NCI-H345 treated with DMSO at 0.1 percent for 48 hours (cell line): Measurements from ENCODE around the gene IFT122.

ENCODE experiments used
- DNase-seq: peaks from one replicate; lab custom pipeline; 2025; ENCODE audit not compliant: unreplicated experiment; lab: John Stamatoyannopoulos, UW

Gene IFT122

DNA sequence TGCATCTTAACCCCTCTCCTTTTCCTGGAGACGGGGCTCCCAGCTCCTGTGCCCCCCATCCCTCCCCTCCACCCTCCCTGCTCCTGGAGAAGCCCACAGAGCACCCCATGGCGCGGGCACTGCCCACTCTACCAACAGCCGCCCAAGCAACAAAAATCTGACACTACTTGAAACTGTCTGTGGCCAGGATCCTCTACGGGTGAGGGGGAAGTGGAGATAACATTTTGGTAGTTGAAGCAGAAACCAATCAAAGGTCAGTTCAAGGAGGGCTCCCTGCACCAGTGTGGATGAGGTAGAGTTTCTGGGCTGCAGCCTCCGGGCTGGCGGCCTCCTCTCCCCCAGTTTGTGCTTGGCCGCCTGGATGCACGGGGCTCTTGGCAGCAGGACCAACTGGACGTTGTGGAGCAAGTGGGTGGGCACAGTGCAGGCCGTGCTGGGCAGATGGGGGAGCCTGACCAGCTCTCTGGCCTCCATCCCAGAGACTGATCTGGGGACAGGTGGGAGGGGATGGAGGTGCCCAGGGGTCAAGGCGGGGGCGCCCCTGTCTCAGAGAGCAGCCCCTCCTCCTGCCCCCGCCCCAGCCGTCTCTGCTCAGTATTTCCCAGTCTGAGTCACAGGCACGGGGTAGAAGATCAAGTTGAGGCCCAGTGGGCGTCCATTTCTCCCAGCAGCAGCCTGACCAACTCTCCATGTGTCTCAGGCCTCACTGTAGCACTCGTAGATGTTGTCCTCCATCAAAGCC is 115.8 kb downstream of the IFT122 start:
- DNase-seq: no peak

DNA sequence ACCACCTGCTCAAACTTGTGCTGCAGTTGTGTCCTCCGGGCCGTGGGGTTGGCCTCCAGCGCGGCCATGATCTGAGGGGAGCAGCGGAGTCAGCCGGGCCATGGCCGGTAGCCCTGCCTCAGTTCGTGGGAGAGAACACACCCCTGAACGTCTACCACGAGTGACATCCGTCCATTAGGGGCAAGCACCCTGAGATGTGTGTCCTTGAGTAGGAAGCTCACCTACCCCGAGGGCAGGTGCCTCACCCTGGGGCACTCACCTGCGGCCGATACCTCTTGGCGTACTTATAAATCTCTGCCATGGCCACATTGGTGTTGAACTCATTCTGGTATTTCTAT is 116.3 kb downstream of the IFT122 start:
- DNase-seq: no peak

DNA sequence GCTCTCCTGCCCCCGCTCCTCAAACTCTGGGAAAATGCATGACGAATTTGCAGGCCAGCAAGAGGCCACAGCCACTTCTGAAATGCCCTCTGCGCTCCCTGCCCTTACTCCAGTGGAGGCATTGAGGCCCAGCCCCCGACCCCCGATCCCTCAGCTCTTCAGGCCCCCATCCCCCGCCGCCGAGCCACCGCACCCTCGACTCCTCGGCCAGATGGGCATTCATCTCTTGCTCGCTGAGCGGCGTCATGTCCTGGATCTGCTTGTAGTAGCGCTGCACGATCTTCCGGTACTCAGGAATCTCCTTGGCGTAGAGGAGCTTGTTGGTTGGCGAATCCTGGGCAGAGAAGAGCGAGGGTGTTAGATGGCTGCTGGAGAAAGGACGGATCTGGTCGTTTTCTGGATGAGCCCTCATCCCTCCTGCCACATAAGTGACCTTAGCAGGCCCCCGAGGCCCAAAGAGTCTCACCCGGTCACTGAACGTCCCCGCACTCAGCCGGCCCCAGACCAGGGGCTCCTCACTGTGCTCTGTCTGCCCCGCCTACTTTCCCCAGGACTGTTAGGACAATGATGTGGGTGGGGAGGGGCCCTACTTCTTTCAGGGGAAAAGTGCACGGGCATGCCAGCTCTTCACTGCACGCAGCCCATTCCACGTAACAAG is 117.0 kb downstream of the IFT122 start:
- no peak for DNase-seq

DNA sequence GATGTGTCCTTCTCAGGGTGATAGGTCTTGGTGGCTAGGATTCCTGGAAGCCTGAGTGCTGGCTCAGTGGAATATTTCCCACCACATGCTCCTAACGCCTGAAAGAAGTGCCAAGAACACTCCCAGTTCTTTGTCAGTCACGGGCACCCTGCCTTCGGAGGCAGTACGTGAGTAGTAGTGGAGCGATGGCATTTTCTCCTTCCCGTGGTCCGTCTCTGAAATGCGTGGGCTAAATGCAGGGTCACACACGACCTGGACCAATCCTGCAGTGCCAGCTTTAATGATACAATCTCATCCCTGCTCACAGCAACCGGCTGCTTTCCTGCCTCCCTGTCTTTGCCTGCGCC is 117.5 kb downstream of the IFT122 start:
- no peak for DNase-seq

DNA sequence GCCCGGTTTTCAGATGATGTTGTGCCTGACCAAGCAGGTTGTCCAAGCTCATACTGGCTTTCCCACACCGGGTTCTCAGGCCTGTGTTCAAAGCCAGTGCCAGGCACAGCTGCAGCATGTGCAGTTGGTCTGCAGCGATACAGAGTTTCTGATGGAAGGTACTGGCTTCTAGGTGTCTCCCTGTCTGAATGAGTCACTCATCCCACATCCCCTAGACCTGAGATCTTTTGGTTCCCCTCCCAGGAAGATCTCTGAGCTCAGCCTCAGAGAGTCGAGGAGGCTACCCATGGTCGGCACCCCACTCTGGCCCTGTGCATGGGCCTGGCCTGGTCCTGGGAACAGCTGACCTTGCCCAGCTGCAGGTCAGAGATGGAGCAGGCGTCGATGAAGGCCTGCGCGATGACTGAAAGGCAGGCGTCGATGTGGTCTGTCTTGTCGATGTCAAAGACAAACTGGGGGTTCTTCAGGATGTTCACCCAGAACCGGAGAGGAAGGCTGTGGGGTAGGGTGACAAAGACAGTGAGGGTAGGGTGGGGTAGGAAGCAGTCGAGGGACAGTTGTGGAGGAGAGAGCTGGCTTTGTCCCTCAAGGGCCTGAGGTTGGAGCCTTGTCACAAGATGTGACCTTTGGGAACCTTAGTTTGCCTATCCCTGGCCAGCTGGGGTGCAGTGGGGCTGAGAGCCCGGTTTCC is 118.2 kb downstream of the IFT122 start:
- DNase-seq: no peak

DNA sequence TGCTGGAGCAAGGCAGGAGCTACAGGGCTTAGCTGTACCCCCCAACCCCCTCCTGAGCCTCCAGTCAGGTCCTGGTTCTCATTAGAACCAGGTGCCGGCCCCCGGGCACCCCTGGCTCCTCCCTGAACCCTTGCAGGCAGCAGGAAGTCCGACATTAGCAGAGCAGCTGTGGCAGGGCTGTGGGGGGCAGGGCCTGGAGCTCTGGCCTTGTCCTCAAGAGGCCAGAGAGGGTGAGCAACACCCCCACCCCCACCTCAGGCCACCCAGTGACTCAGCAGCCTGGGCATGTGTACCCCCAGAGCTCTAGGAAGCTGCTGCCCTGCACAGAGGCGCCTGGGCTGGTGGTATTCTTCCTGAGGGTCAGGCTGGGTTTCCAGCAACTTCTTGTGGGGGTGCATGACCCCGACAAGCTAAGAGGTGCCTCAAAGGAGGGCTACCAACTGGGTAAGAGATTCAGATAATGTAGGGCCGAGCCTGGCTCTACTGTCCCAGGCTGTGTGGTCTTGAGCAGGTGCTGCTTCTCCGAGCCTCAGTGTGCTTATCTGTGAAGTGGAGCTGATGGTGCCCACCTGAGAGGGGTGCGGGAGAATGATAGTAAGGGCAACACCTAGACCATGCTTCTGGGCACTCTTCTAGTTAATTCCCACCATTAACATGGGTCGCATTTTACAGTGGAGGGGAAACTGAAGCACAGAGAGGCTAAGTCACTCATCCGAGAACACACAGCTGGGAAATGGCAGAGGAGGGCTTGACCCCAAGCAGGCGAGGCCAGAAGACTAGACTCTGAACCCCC is 118.9 kb downstream of the IFT122 start:
- DNase-seq: no peak

DNA sequence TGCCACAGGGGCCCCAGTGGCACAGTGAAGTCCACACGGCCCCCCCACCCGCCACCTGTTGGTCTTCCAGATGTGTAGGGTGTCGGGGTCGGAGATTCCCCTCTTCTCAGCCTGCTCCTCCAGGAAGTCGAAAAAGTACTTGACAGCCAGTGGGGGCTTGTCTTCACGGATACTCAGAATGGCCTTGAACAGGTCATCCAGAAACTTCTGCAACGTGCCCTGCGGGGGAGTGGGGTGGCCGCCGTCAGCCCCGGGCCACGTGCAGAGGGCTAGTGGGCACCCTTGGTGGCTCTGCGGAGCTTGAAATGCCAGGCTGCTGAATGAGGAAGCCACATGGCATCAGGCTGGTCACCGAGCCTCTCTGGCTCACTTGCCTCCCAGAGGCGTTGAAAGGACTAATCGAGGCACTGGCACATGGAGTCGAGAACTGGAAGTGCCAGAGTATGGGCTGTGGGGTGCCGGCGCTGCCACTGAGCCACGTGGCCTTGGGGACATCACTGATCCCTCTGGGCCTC is 119.6 kb downstream of the IFT122 start:
- no peak for DNase-seq

DNA sequence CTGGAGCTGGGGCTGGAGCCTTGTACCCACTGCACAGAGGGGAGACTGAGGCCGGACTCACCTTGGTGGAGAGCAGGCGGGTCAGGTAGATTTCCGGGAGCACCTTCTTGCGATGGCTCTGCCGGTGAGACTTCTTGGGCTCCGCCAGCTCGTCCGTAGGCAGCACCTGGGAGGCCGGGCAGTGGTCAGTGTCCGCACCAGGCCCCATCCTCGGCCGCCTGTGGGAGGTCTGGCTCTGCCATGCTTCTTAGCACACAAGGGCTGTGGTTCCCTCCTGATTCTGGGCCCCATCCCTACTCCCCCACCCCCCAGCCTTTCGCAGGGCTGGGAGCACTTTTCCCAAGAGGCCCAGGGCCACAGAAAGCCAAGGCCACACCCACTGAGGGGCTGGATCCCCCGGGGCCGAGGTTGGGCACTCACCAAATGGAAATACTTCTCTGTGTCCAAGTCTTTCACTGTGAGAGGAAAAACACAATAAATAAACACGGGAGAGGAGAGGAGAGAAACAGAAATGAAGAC is 120.3 kb downstream of the IFT122 start:
- DNase-seq: no peak

DNA sequence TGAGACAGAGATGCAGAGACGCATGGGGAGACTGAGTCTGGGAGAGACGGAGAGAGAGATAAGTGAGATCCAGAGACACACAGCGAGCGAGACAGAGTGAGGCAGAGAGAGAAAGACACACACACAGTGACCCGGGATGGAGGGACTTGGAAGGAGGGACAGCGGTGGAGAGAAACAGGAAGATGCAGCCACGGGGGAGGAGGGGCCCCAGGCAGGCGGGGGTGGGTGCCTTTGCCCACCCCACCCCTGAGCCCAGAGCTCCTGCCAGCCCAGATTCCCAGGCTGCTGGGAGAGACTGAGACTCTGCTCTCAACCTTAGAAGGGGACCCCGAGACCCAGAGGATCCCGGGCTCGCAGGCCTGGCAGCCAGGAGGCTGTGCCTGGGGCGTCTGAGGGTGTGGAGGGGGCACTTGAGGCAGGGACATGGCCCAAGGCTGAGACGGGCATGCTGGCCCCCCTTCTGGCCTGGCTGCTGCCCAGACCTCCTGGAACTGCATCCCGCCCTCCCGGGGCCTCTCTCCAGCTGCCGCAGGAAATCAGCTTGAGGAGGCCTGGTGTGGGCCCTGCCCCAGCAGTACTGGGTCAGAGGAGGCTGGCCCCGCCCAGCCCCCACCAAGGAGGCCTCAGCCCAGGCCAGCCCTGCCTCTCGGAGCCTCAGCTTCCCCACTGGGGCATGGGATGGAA is 121.0 kb downstream of the IFT122 start:
- DNase-seq: no peak

DNA sequence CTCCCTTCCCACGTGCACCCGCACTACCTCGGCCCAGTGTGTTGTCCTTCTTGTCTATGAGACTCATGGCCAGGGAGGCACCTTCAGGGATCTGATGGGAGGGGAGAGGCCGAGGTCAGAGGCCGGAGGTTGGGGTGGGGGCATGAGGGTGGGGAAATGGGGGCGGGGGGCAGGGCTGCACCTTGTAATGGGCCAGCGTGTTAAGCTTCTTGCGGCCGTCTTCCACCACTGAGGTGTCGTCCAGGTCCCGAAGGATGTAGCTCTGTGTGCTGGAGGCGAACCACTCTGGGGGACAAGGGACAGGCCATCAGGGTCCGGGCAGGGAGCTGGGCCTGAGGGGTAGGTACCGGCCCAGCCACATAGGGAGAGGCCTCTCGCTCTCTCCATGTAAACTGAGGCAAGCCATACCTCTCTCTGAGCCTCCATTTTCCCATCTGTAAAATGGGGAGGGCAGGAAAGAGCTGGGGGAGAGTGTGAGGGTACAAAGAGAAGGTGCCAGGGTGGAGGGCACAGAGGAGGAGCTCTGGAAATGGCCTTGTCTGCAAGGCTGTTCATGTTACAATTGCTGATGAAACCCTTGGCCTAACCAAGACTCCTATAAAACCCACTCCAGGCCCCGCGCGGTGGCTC is 121.7 kb downstream of the IFT122 start:
- DNase-seq: no peak

DNA sequence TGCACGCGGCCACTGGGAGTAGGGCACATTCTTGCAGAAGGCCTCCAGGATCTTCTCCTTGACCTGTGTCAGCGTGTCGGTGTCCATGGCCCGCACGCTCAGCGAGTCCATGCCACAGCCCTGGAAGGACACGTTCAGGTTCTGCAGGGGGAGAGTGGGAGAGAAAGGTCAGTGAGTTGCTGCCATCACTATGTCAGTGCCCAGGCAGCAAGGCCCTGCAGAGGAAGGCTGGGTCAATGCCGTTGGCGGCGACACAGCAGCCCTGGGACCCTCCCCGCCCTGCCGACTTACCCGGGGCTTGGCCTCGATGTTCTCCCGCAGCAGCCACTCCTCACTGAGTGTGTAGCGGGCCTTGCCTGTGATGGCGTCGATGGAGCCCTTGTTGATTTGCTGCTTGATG is 122.8 kb downstream of the IFT122 start:
- DNase-seq: no peak

DNA sequence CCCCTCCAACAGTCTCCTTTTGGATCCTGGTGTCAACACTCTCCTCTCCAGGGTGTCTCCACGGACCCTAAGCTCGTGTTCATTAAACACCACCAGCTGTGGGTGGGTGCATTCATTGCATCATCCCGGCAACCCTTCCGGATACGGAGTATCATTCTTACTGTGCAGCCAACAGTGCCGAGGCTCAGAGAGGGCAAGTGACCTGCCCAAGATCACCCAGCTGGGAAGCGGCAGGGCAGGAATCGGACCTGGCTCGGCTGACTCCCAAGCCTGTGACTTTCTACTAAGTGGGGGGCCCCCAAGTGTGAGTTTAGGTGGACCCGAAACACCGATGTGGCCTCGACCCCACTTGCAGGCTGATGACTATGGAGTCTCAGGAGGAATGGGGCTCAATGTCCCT is 123.3 kb downstream of the IFT122 start:
- DNase-seq: no peak

DNA sequence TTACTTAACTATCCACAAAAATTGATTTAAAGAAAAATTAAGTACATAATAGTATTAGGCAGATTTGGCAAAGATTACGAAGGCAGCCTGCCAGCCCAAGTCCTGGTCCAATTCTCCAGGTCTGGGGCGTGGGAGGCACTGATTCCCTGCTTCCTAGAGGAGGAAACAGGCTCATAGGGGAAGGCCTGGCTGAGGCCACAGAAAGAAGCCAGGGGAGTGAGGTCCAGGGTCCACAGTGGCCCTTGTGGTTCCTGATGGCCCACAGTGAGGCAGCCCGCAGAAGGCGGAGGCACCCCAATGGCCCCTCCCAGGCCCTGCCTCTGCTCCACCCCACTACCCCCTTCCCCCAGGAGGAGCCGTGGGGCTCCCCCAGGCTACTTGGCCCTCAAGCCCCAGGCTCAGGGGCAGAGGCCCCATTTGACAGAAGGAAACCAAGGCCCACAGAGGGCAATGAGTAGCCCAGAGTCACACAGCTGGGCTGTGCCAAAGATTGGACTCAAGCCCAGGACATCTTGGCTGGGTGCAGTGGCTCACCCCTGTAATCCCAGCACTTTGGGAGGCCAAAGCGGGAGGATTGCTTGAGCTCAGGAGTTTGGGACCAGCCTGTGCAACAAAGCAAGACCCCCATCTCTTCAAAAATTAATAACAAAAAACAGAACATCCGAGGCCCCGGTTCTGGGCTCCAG is 124.0 kb downstream of the IFT122 start:
- no peak for DNase-seq

DNA sequence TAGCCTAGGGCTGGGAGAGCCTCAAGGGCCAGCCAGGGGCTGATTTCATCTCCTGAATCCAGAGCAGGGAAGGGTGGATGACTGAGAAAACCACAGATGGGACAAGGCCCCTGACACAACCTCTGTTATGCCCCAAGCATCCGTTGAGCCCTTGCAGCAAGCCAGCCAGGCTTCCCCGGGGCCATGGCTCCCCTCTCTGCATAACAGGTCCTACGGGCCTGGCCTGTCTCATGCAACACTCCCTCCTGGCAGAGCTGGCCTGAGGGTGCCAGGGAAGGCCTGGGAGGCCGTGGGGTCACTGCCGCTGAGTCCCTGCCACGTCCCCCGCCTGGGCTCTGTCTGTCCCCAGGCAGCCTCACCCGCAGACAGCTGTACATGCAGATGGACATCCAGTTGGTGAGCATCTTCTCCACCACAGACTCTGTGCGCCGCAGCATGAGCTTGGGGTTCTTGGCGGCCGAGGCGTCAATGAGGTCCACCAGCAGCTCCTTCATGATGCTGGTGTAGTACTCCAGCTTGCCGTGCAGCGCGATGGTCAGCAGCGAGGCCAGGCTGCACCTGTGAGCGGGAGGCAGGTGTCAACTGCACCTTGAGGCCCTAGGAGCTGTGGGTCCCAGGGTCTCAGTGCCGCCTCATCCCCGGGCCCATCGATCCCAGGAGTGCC is 125.1 kb downstream of the IFT122 start:
- DNase-seq: no peak

DNA sequence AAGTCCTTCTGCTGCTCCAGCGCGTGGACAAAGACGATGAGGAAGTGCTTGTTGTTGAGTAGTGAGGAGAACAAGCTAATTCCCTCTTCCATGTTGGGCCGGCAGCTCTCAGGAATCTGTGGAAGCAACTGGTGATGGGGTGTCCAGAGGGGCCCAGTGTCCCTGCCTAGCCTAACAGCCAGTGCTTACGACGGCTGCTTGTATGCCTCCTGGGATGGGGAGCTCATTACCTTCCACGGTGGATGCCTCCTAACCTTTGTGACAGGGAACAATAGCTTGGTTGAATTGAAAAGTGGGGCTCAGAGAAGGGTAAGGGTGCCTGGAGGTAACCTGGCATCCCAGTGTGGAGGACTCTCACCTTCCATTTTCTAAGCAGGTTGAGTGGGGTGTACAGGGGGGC is 125.9 kb downstream of the IFT122 start:
- DNase-seq: no peak

DNA sequence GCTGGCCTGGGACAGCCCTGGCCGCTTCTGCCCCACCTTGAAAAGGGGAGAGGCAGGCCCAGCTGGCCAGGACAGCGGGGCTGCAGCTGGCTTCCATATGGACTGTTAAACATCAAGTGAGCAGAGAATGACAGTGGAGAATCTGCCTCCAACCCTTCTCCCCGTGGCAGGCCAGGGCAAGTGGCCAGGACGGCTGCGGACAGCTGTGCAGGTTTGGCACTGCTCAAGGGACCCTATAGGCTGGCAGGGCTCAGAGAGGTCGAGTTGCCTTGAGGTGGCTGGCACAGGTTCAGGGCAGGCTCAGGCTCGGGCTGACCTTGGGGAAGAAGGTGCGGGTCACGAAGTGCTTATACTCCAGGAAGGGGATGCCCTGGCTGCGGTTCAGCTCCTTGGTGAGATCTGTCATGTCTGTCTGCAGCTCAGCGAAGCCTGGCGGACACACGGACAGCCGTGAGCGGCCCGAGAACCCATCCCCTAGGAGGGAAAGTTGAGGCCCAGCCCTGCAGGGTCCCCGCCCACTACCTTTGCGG is 127.2 kb downstream of the IFT122 start:
- DNase-seq: no peak

DNA sequence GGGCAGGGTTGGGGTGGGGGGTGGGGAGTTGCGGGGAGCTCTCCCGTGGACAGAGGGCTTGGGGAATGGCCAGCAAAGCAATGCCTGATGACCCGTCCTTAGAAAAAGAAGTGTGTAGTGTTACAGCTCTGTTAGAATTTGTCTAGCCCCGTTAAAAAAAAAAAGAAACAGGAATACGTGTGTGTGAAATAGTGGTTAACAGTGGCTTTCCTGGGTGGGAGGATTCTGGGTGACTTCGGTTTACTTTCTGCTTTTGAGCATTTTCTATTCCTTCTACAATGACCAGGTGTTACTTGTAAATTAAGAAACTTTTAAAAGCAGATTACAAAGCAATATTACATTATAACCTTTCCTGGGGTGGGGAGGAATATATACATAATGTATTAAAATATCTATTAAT is 127.9 kb downstream of the IFT122 start:
- no peak for DNase-seq

DNA sequence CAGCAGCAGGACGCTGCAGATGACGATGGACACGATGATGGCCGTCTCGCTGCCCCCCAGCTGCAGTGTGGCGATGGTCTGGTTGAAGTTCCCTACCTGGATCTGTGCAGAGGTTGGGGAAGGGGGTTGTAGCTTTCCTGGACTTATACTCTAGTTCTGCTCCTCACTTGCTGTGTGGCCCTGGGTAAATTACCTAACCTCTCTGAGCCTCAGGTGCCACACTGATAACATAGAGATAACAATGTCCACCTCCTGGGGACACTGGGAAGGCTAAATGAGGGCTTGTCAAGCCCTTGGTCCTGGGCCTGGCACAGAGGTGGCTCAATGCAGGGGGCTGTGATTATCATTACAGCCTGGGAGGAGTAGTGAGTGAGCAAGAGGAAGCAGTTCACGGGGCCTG is 129.8 kb downstream of the IFT122 start:
- DNase-seq: no peak
